GM19238 (cell line): ENCODE data around the gene SERINC5.
"Not testable (repeated sequence)": the region's sequence is repeated elsewhere in the genome, so short reads cannot be mapped to it uniquely, and the experiment has no call there.

Experiments
- DNase-seq: peaks from one replicate; pipeline ENCODE4 v3.0.0; 2011; ENCODE audit warnings: low spot score; ENCODE audit not compliant: insufficient read length

SERINC5 gene

DNA sequence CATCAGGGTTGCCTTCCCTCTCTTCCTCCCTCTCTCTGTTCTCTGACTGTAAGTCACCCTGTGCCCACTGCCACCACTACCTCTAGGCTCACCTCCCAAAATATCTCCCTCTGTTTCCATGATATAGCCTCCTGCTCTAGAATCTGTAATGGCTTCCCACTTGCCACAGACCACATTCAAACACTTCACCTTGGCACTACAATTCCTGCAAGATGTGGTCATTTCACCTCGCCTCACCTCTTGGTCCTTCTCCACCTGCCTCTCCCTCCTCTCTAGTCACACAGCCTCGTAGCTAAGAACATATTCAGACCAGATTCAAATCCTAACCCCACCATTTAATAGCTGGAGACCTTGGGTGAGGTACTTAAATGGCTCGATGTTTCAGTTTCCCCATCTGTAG, 56.9 kb downstream of the SERINC5 start:
- DNase-seq = no peak

DNA sequence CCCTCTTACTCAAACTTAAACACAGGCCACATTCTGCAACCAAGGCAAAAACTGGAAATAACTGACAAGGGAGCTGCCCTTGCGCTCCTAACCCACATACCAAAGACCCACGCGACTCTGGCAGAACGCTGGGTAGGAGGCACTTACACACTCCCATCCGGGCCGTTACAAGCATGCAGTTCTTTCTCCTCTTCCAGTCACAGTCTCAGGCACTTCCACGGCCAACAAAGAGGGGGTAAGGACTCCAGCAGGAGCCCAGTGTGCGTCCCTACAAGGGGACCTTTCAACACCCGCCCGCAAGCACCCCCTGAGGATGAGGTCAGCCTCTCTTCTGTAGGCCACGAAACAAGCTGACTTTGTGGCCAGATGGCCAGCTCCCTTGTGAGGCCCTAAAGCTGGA, 57.4 kb downstream of the SERINC5 start:
- DNase-seq = no peak

DNA sequence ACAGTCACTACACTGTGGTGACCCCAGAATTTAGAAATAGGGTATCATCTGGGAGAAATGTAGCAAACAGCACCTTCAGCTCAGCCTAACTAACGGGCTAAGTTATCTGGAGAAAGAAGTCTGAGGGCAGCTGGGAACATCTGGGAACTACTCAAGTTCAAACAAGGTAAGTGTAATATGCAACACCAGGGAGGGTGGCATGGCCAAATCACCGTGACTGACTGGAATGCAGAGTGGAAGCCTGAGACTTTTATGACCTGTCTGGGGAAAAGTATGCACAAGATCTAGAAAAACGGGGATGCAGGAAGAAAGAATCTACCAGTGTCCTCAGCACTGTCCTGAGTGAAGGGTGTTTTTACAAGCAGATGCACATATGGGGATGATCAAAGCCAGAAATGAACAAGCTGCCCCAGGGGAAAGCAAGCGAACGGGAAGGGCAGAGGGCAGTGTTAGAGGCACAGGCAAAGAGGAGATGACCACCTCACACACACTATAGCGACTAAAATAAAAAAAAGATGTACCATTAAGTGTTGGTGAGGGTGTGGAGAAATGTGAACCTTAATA, 59.9 kb downstream of the SERINC5 start:
- DNase-seq = no peak

DNA sequence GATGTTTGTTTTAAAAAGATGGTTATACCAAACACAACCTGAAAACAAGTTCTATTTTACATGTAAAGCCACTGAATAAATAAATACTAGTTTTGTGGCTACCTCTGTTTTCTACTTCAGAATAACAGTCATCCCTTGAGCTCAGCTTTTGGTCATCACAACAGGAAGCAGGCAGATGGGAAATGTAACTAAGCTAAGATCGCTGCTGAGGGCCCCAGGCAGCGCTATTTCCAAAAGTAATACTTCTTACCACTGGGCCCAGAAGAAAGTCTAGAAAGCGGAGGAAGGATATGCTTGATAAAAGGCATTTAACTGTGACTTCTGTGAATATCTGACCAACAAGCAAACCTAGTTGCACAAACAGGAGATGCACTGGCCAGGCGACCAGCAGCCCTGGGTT, 61.4 kb downstream of the SERINC5 start:
- DNase-seq = no peak

DNA sequence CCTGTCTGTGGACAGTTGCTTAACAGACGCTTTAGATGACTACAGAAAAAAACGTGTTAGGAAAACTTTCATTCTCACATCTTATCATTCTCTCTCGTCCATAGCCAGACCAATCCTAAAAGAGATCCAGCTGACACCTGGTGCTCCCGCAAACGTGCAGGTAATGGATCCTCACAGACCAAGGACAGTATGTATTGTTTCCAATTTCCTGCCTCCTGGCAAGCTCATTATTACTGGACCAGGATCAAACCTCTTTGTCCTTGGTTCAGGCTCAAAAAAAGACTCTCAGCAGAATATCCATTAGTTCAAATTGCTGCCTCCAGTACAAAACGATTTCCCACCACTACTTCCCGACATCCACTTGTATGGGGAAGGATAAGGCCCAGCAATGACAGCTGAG, 62.4 kb downstream of the SERINC5 start:
- no peak for DNase-seq

DNA sequence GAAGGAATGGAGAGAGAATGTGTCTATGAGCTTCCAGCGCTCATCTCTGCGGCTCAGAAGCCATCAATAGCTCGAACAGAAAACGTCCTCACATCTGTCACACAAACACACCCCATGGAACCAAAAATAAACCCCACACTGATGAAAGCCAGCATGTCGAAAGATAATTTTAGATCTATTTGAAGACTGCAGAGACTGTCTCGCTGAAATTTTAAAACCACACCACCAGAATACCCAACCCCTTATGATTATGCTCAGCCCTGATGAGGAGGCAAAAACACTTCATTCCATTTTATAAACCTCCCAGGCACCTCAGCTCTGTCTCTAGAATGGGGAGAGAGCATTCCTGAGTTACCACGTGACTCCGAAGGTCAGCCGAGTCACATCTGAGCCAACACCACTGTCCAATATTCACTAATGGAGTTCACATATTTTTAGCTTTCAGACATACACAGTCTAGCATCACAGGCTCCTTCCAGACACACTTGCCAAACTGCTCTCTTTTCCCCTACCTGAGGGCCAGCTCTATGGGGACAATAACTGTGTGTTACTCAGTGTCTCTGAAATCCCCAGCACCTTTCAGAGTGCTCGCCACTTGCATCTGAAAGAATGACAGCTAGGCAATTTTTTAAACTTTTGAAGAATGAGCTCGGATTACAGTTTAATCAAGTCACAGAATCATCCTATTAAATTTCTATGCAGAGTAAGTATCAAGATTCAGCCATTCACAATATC, 63.2 kb downstream of the SERINC5 start:
- DNase-seq = no peak

DNA sequence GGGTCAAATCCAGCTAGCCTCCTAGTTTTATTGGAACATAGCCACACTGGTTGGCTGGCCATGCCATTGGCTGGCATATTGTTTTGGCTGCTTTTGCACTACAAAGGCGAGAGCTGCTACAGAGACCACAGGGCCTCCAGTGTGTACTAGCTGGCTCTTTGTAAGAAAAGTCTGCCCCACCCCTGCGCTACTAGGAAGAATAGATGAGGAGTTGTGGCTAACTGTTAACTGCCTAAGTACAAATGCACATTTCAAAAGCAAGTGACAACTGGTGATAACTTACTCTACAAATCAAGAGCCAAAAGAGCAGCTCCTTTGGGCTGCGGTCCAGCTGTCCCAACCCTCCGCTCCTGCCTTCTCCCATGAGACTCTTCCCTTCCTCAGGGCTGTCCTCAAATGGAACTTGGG, 63.9 kb downstream of the SERINC5 start:
- DNase-seq = no peak

DNA sequence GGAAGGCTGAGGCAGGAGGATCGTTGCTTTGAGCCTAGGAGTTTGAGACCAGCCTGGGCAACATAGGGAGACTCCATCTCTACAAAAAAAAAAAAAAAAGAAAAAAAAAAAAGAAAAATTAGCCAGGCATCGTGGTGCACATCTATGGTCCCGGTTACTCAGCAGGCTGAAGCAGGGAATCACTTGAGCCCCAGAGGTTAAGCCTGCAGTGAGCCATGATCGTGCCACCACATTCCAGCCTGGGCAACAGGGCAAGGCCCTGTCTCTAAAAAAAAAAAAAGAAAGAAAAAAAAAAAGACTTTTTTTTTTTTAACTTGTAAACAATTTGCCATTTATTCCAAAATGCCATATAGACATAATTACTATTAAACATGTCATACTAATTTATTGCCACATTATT, 64.5 kb downstream of the SERINC5 start:
- no peak for DNase-seq

DNA sequence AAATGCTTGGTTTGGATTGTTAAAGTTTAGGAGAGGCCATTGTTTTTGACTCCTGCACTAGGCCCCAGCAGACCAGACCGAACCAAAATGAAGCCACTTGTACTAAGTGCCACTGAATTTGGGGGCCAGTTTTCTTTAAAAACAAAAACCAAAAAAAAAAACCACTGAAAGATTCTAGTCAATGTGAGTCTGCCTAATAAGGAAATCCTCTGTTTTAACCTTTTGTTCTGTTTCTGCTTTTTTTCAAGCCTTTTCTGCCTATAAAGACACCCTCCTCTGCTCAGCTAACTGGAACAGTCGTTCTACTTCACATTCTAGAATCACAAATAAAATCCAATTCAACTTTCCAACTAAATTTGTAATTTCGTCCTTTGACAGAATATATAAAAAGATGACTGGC, 64.9 kb downstream of the SERINC5 start:
- no peak for DNase-seq

DNA sequence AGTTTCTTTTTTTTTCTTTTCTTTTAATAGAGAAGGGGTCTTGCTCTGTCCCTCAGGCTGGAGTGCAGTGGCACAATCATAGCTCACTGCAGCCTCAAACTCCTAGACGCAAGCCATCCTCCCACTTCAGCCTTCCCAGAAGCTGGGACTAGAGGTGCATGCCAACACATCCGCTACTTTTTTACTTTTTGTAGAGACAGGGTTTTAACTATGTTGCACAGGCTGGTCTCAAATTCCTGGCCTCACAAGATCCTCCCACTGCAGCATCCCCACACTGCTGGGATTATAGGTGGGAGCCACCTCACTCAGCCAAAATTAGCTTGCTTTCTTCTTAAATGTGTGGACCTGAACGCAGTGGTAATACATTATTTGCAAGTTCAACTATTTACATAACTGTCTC, 66.1 kb downstream of the SERINC5 start:
- no peak for DNase-seq

DNA sequence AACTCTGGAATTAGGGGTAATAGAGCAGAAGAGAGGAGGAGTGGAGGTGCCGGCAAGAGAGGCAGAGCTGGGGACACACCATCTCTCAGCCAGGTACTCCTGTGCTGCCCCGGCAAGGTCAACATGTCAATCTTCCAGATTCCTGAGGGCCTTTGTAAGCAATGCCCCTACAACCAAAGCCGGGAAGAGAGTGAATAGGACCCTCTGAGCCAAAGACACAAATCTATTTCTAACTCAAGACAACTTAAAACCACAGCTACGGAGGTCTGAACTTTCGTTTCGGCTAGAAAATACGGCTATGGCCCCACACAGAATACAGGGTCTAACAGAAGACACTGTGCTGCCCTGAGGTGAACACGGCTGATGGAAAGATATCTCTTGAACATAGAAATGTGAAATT, 66.6 kb downstream of the SERINC5 start:
- DNase-seq = no peak

DNA sequence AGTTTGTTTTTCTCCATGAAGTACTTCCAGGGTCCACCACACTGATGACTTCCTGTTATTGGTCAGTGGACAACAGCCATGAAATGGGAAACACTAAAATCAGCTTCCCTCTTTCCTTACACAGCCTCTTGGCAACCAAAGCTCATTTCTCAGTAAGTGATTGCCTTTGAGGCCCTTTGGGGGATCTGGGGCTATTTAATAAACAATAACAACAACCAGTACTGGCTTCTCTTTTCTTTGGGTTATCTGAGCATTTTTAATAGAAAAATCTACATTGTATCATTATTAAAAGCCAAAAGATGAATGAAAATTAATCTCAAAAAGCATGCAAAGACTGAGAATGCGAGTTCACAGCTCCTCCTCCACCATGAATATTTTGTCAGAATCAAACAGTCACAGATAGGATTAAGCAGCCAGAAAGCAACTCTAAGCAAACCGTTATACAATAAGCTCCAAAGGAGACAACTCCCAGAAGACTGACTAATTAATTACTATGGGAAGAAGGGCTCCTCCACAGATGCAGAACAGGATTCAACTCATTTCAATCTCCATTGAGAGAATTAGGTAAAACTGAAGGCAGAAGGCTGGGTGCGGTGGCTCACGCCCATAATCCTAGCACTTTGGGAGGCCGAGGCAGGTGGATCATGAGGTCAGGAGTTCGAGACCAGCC, 68.3 kb downstream of the SERINC5 start:
- no peak for DNase-seq

DNA sequence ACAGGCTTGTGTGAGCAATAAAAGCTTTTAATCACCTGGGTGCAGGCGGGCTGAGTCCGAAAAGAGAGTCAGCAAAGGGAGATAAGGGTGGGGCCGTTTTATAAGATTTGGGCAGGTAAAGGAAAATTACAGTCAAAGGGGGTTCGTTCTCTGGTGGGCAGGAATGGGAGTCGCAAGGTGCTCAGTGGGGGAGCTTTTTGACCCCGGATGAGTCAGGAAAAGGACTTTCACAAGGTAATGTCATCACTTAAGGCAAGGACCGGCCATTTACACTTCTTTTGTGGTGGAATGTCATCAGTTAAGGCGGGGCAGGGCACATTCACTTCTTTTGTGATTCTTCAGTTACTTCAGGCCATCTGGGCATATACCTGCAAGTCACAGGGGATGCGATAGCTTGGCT, 70.3 kb downstream of the SERINC5 start:
- DNase-seq = not testable (repeated sequence)

DNA sequence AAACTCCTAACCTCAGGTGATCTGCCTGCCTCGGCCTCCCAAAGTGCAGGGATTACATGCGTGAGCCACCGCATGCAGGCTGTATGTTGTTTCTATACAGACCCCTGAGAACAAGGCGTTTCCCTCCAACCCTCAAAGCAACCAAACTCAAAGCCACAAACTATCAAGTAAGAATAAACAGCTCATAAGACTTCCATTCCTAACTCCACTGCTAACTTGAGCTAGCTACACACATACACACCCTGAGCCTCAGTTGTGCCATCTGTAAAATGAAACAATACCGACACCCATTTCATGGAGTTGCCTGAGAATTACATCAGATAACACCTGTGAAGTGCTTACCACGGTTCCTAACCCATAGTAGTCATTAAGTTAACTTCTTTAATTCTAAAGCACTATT, 70.8 kb downstream of the SERINC5 start:
- no peak for DNase-seq

DNA sequence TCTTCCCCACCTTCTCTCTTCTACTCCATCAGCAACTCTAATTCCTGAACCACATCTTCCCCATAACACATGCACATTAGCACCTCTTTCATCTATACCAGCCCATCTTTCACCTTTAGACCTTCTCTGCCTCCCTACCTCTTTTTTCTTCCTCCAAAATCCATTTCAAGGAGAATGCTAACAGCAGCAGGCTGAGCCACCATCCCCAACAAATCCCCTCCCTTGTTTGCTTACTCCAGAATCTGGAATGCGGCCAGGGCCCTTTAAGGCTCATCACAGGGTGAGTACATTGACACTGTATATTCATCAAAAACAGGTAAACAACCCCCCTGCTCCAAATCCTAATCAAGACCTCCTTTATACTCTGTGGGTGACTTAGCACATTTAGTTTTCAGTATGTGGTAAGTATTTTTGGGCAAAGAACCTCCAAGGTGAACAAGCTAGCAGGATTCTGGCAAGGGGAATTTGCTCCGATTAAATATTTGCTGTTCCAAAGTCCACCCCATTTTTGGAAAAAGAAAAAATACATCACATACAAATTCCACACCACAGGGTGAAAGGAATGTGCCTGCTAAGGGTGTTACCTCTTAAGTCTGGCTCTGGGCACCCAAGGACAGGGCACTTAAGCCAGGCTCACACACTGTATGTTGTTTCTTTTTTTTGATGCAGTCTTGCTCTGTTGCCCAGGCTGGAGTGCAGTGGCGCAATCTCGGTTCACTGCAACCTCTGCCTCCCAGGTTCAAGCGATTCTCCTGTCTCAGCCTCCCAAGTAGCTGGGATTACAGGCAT, 71.4 kb downstream of the SERINC5 start:
- no peak for DNase-seq

DNA sequence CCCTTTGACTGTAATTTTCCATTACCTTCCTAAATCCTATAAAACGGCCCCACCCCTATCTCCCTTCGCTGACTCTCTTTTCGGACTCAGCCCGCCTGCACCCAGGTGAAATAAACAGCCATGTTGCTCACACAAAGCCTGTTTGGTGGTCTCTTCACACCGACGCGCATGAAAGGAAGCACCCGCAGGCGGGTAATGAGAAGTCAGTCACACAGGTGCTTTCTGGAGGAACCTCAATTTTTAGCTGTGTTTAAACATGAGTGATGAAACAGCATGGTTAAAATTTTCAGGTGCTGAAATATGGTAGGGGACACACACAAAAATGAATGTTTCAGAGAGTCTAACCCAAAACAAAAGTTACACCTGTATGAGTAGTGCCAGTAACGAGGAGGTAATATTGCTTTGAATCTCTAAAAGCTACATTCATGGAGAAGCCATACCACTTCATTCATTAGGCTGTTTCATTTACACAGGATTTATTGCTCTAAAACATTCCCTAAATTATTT, 72.1 kb downstream of the SERINC5 start:
- not testable (repeated sequence) for DNase-seq

DNA sequence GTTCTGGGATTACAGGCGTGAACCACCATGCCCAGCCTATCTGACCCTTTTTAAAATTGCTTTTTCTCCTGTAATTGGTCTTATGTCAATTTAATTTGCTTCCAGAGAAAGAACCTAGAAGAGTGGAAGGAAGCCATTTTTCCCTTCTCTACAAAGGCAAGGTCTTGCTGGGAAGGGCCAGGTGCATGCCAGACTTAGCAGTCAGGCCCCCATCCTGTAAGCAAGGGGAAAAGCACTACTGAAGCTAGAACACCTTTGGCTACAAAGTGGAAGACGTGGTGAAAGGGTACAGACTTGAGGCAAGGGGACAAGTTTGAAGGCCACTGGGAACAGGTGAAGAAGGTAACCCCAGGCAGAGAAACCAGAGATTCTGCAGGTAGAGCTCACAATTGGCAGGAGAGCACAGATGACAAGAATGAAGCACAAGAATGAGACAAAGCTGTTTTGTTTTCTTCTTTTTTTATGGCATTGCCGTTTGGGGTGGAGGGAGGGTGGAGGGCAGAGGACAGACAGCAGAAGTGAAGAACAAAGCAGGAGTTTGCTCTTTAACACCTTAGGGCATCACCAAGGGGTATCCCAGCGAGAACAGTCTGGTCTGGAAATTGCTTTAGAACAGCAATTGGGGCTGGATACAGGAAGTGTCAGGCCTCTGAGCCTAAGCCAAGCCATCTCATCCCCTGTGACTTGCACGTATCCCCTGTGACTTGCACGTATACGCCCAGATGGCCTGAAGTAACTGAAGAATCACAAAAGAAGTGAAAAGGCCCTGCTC, 72.9 kb downstream of the SERINC5 start:
- DNase-seq = no peak

DNA sequence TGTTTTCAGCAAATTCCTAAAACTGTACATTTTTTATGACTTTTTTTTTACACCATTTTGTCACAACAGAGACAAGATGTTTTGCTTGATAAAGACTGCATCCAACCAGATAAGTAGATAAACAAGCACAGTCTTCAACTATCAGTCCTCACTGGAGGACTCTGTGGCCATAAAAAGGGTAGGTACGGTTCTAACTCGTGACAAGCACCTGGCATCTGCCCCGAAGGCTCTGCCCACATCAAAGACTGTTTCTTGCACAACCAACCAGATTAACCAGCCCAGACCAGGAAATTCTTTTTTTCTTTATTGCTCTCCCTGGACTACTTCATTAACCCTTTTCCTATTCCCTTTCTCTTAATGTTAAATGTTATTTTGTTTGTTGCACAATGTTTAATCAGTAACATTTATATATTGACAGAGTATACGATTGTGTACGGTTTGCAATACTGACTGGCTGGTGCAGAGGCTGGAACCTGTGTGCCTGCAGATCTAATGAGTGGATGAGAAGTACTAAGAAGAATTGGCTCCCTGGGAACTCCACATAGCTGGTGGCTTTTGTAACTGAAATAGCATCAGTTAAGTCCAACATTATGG, 74.1 kb downstream of the SERINC5 start:
- DNase-seq = no peak

DNA sequence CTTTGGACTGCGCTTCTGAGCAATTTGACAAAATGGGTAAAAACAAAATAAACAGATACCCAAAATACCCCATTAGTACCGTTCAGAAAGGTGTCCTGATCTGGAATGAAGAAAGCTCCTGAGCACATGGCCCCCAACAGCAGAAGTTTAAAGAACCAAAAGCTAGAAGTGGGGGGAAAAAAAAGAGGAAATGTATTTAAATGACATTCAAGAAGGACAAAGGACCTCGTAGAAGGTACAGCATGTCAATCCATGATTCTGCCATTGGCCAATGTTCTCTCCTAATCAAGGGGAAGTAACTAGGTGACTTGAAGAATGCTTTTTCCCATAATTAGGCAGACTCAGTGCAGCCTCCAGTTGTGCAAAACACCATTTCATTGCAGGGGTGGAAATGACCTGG, 78.6 kb downstream of the SERINC5 start:
- DNase-seq = no peak

DNA sequence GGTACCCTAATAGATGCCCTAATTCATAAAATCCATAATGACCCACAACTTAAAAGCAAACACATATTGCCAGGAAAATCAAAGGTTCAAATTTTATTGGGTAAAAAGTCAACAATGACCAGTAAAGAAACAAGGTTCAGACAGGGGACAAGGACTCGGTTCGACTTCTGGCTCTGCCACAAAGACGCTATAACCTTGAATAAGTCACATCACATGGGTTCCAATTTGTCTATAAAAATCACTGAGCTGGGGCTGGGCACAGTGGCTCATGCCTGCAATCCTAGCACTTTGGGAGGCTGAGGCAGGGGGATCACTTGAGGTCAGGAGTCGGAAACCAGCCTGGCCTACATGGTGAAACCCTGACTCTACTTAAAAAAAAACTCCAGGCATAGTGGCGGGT, 80.5 kb downstream of the SERINC5 start:
- no peak for DNase-seq

DNA sequence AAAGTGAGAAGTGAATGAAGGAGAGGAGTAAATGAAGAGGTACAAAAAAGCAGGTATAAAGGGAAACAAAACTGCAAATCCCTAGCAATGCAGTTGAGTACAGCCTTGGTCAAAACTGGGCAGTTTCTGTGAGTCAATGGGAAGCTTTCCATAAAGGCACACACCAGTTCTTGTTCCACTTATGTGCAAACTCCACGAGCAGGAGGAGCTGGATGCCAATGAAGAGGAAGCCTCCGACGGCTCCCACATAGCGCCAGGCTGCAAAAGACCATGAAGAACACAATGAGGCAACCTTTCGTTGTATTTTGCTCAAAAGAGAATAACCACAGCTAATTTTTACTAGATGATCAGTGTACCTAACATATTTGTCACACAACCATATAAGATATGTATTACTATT, 81.1 kb downstream of the SERINC5 start:
- DNase-seq = no peak
